ENCODE data around the gene ODAD4.

Gene ODAD4

GRCh38 chr17:41912925-41913324, 17.5 kb upstream of the ODAD4 start:
- Histone ChIP-seq H3K27ac (replicated peaks) (no peak overlapping the region), H3K4me3 (replicated peaks; ENCODE audit: insufficient read depth, low read length) (no peak overlapping the region), H3K27me3 (ENCODE audit: insufficient read depth, poor library complexity, severe bottlenecking) (no peaks in the 10 kb centered on the region)
- DNase-seq (ENCODE audit: low read depth in 1 of 2, low spot score in 1 of 2) = no peak
- no peak for TF ChIP-seq REST (IDR thresholded peaks at IDR 0.05; ENCODE audit: insufficient replicate concordance, low read depth)
- no peak for TF ChIP-seq CTCF (IDR thresholded peaks at IDR 0.05; ENCODE audit: insufficient read depth, low read length)
- no peak for TF ChIP-seq POLR2AphosphoS5 (IDR thresholded peaks at IDR 0.05; ENCODE audit: low read depth)
- no peak for TF ChIP-seq GABPA (IDR thresholded peaks at IDR 0.05; ENCODE audit: low read depth)
- no peak for TF ChIP-seq SPI1 (IDR thresholded peaks at IDR 0.05; ENCODE audit: borderline replicate concordance, low read depth)

GRCh38 chr17:41913798-41914197, 16.6 kb upstream of the ODAD4 start:
- Histone ChIP-seq H3K27ac (replicated peaks) (no peak overlapping the region), H3K27me3 (ENCODE audit: insufficient read depth, poor library complexity, severe bottlenecking) (no peaks in the 10 kb centered on the region), H3K4me3 (replicated peaks; ENCODE audit: insufficient read depth, low read length) (no peak overlapping the region)
- no peak for DNase-seq (ENCODE audit: low read depth in 1 of 2, low spot score in 1 of 2)
- TF ChIP-seq SPI1 (IDR thresholded peaks at IDR 0.05; ENCODE audit: borderline replicate concordance, low read depth) = no peak
- TF ChIP-seq REST (IDR thresholded peaks at IDR 0.05; ENCODE audit: insufficient replicate concordance, low read depth) = no peak
- no peak for TF ChIP-seq CTCF (IDR thresholded peaks at IDR 0.05; ENCODE audit: insufficient read depth, low read length)
- no peak for TF ChIP-seq GABPA (IDR thresholded peaks at IDR 0.05; ENCODE audit: low read depth)
- TF ChIP-seq POLR2AphosphoS5 (IDR thresholded peaks at IDR 0.05; ENCODE audit: low read depth) = no peak

- no peak overlapping the region for H3K27ac ChIP-seq (replicated peaks)
- no peak for DNase-seq (ENCODE audit: low read depth in 1 of 2, low spot score in 1 of 2)
- no peaks in the 10 kb centered on the region for H3K27me3 ChIP-seq (ENCODE audit: insufficient read depth, poor library complexity, severe bottlenecking)
- H3K4me3 ChIP-seq (replicated peaks; ENCODE audit: insufficient read depth, low read length) = no peak overlapping the region
- TF ChIP-seq REST (IDR thresholded peaks at IDR 0.05; ENCODE audit: insufficient replicate concordance, low read depth) (no peak), CTCF (IDR thresholded peaks at IDR 0.05; ENCODE audit: insufficient read depth, low read length) (no peak), POLR2AphosphoS5 (IDR thresholded peaks at IDR 0.05; ENCODE audit: low read depth) (no peak), SPI1 (IDR thresholded peaks at IDR 0.05; ENCODE audit: borderline replicate concordance, low read depth) (no peak), GABPA (IDR thresholded peaks at IDR 0.05; ENCODE audit: low read depth) (no peak)
Measured at GRCh38 chr17:41914358-41914766, 16.1 kb upstream of the ODAD4 start.

Data from HL-60 (cell line).